ENCODE results near the gene GIPR.

- TF ChIP-seq USF1 (IDR thresholded peaks at IDR 0.05; ENCODE audit: borderline replicate concordance, extremely low read length, insufficient read depth, low read depth, low read length) (no peak), PAX5 (IDR thresholded peaks at IDR 0.05; ENCODE audit: borderline replicate concordance, low read depth, low read length) (0 out of 2 replicates have a peak, but pooled peaks have one; percentile 32), EZH2 (IDR thresholded peaks at IDR 0.05; ENCODE audit: borderline replicate concordance, control insufficient read depth, low read depth, low read length) (no peak), ZZZ3 (IDR thresholded peaks at IDR 0.05; ENCODE audit: control insufficient read depth, insufficient read length, low read depth) (no peak), MEF2B (IDR thresholded peaks at IDR 0.05; ENCODE audit: partially characterized antibody, poor library complexity, severe bottlenecking) (peak; percentile 92), EGR1 (IDR thresholded peaks at IDR 0.05; ENCODE audit: borderline replicate concordance in 1 of 2, low read depth in 2 of 2, low read length in 2 of 2) (no peak), POLR2AphosphoS5 (IDR thresholded peaks at IDR 0.05; ENCODE audit: low read length) (no peak; the same call in 1 of the 2 replicates), NR2F1 (conservative IDR thresholded peaks at IDR 0.05) (peak; percentile 94), MAX (IDR thresholded peaks at IDR 0.05; ENCODE audit: low read depth, low read length) (0 out of 2 replicates have a peak, but pooled peaks have one; percentile 10)
These were observed 24.7 kb upstream of the GIPR start for GRCh38 chr19:45643024-45643926.
